ENCODE results near the gene NIPAL4. TPM values are rescaled to one million over a fixed set of nuclear protein-coding genes. Genes with fewer than 3 reads are reported as not detected.

The NIPAL4 gene
- total RNA-seq, 3 donors from 2014 or later: 3.7 to 5.0 (median 3.8) TPM

DNA sequence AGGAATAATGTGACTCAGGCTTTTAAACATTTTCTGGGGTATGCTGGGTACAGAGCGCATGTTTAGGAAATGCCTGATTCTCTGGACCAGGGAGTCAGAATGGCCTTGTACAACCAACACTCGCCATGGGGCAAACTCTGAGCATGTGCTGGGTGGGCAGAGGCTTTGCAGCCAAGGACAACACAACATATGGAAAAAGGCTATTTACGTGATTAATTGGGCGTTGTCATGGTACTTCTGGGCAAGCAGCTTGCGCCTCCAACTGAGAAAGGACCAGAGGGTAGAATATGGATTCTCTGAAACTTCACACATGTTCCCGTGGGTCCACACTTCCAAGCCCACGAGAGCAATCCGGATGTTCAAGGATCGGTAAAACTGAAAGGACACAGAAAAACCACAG lies 49.1 kb downstream of the NIPAL4 start:
- H3K27me3 Mint-ChIP-seq (ENCODE audit: low read depth): no peaks in the 10 kb centered on the region
- H3K9me3 Mint-ChIP-seq: no peaks in the 10 kb centered on the region
- ATAC-seq (no peak), DNase-seq (no peak)
- H3K4me3 Mint-ChIP-seq: no peak overlapping the region
- H3K36me3 Mint-ChIP-seq (ENCODE audit: insufficient read depth): peaks cover 47% of the 10 kb centered on the region
- H3K4me1 Mint-ChIP-seq (ENCODE audit: low read depth): peaks cover 23% of the 10 kb centered on the region

DNA sequence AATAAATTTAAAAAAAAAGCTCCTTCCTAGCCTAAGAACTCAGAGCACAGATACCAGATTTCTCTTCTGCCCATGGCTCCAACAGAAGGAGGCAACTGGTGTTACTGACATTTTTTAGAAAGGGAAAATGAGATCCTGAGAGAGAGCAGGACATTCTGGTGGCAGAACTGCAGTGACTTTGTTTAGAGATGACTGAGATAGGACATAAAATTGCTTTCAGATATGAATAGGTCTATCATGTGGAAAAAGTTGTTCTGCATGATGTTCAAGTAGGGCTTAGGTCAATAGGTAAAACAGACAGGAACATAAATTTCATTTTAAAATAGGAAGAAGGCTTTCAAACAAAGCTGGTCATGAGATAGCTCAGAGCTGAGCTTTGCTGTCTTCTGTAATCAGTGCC lies 49.6 kb downstream of the NIPAL4 start:
- Mint-ChIP-seq H3K4me1 (ENCODE audit: low read depth) (peaks cover 23% of the 10 kb centered on the region), H3K4me3 (no peak overlapping the region), H3K9me3 (no peaks in the 10 kb centered on the region), H3K36me3 (ENCODE audit: insufficient read depth) (peaks cover 47% of the 10 kb centered on the region), H3K27me3 (ENCODE audit: low read depth) (no peaks in the 10 kb centered on the region)
- ATAC-seq (no peak), DNase-seq (no peak)

DNA sequence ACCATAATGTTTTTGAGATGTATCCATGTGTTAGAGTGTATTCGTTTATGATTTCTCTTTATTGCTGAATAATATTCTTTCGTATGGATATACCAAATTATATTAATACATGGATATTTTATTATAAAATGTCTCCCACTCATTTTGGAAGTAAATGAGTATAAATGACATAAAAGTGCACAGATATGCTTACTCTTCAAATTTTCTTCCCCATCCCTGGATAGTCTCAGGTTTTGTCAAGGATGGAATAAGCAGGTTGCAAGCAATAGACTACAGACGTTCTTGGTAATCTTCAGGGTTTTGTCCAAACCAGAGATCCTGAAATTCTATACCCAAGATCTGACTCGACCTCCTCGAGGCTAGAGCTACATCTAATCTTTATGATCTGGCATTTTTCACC lies 50.7 kb downstream of the NIPAL4 start:
- H3K36me3 Mint-ChIP-seq (ENCODE audit: insufficient read depth): peaks cover 43% of the 10 kb centered on the region
- no peak overlapping the region for H3K4me3 Mint-ChIP-seq
- DNase-seq (no peak), ATAC-seq (no peak)
- peaks cover 24% of the 10 kb centered on the region for H3K4me1 Mint-ChIP-seq (ENCODE audit: low read depth)
- H3K27me3 Mint-ChIP-seq (ENCODE audit: low read depth): no peaks in the 10 kb centered on the region
- no peaks in the 10 kb centered on the region for H3K9me3 Mint-ChIP-seq

DNA sequence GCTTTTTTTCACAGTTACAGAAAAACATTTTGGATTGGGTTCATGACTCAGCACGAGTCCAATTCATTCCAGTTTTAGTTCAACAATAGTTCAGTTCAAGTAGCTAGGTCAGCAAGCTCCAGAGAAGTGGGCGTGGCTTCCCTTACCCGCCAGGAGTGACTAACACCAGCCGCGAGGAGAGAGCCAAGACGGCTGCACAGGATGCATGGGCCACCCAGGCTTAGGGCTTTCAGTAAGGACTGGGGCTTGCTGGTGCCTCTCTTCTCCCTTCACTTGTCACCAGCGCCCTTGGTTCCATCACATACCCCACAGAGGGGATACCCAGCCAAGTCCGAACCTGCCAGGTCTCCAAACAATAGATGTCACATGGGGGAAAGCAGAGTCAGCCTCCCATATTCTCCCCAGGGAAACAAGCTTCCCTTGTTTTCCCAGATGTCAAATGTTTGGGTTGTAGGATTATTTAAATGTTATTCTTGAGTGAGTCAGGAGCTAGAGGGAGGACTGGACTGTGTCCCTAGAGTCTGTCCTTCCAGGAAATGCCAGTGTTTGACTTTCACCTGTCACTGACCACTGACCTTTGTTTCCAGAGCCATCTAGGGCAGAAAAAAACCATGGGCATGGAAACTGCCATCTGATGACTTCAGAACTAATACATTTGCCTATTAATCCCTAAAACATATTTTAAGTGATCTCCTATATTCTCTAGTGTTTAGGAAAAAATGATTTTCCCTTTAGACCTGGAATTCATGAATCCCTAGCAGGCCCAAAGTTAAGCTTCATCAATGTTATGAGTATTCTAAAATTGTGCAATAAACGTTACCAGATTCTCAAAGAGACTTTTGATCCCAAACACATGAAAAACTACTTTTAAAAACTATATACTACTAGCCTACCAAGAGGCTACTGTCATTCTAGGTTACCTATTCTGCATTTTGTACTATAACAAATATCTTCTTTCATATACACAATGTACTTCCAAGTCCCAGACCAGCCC lies 51.9 kb downstream of the NIPAL4 start:
- DNase-seq (peak; percentile 23), ATAC-seq (peak in 1 of 2 donors; percentile 52)
- H3K36me3 Mint-ChIP-seq (ENCODE audit: insufficient read depth): peaks cover 34% of the 10 kb centered on the region
- H3K4me3 Mint-ChIP-seq: no peak overlapping the region
- H3K4me1 Mint-ChIP-seq (ENCODE audit: low read depth): peaks cover 15% of the 10 kb centered on the region
- no peaks in the 10 kb centered on the region for H3K27me3 Mint-ChIP-seq (ENCODE audit: low read depth)
- H3K9me3 Mint-ChIP-seq: no peaks in the 10 kb centered on the region

DNA sequence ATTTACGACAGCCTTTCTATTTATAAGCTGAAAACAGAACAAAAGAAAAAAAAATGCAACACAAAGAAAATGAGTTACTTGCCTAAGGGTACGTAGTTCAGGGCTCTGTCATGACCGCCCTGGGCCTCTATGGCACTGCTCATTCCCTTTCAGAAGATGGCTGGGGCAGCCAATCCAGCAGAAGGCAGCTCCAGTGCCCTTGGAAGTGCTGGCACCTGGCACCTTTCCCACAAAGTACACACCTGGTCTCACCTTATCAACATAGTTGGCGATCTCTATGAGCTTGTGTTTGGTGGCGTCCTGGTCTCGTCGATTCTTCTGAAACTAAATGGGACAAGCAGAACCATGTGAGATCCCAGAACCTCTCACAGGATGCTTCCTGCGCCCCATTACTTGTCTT lies 53.2 kb downstream of the NIPAL4 start:
- ATAC-seq (no peak), DNase-seq (no peak)
- H3K4me3 Mint-ChIP-seq: no peak overlapping the region
- H3K27me3 Mint-ChIP-seq (ENCODE audit: low read depth): no peaks in the 10 kb centered on the region
- peaks cover 13% of the 10 kb centered on the region for H3K4me1 Mint-ChIP-seq (ENCODE audit: low read depth)
- H3K9me3 Mint-ChIP-seq: no peaks in the 10 kb centered on the region
- peaks cover 35% of the 10 kb centered on the region for H3K36me3 Mint-ChIP-seq (ENCODE audit: insufficient read depth)

DNA sequence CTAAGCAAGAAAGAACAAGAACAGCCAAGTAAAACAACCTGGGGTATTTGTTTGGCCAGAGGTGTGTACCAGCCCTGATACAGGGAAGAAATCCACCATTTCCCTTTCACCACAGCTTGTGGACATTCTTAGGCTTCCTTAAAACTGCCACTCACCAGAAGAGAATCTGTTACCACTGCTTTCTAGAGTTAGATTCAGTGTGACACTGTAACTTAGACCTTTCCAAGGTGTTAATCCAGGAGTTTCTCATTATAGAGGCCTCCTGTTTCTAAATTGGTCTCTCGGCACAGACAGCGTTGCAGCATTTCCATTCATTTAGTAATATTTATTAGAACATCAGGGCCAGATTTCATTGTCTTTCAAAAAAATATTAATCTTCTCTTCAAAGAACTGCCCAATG lies 55.0 kb downstream of the NIPAL4 start:
- peaks cover 11% of the 10 kb centered on the region for H3K4me1 Mint-ChIP-seq (ENCODE audit: low read depth)
- no peak overlapping the region for H3K4me3 Mint-ChIP-seq
- DNase-seq: no peak
- H3K27me3 Mint-ChIP-seq (ENCODE audit: low read depth): no peaks in the 10 kb centered on the region
- ATAC-seq: no peak
- H3K36me3 Mint-ChIP-seq (ENCODE audit: insufficient read depth): peaks cover 26% of the 10 kb centered on the region
- H3K9me3 Mint-ChIP-seq: no peaks in the 10 kb centered on the region

DNA sequence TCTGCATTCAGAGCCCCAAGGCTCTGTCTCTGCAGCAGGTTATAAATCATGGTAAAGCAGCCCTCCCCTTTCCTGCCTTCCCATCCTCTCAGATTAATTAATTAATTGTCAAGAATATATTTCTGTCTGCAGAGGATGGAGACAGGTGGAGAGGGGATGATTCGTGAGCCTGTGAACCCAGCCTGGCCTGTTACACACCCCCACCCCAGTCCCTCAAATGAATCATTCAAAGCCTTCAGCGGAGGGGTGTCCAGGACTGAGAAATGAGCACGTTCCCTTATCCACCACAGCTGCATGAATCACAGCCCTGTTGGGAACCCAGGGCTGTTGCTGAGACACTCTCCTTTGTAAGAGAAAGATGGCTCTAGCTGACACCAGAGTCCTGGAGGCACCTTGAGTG lies 56.0 kb downstream of the NIPAL4 start:
- no peaks in the 10 kb centered on the region for H3K9me3 Mint-ChIP-seq
- H3K36me3 Mint-ChIP-seq (ENCODE audit: insufficient read depth): peaks cover 20% of the 10 kb centered on the region
- no peaks in the 10 kb centered on the region for H3K27me3 Mint-ChIP-seq (ENCODE audit: low read depth)
- peaks cover 13% of the 10 kb centered on the region for H3K4me1 Mint-ChIP-seq (ENCODE audit: low read depth)
- H3K4me3 Mint-ChIP-seq: no peak overlapping the region
- DNase-seq: no peak
- peak; percentile 83 to 86 for ATAC-seq

DNA sequence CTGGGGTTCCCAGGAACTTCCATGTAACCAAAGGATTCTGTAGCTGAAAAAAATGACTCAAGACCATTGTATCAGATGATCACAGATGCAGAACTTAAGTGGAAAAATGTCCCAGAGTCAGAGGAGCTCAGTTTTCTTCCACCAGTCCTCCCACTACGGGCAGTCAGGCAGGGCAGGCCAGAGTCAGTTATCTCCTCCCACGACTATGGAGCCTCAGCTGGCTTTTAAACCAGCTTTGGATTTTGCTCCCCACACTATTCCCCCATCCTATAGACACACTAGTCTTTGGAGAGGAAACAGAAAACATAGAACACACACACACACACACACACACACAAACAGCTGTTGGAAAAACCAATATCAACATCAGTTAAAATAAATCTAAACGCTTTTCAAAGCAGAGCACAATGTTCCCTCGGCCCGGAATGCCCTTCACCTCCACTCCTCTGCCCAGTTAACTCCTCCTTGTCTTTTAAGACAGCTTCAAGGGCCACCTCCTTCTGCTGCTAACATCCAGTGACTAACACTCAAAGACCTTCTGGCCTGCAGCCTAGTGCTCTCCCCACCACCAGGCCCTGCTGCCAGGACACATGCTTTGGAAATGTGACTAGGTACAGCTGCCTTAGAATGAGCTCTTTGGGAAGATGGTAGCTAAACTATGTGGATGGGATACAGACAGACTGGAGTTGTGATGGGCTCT lies 56.8 kb downstream of the NIPAL4 start:
- DNase-seq (no peak), ATAC-seq (no peak)
- no peaks in the 10 kb centered on the region for H3K27me3 Mint-ChIP-seq (ENCODE audit: low read depth)
- no peak overlapping the region for H3K4me3 Mint-ChIP-seq
- no peaks in the 10 kb centered on the region for H3K9me3 Mint-ChIP-seq
- peaks cover 20% of the 10 kb centered on the region for H3K36me3 Mint-ChIP-seq (ENCODE audit: insufficient read depth)
- peaks cover 16% of the 10 kb centered on the region for H3K4me1 Mint-ChIP-seq (ENCODE audit: low read depth)

DNA sequence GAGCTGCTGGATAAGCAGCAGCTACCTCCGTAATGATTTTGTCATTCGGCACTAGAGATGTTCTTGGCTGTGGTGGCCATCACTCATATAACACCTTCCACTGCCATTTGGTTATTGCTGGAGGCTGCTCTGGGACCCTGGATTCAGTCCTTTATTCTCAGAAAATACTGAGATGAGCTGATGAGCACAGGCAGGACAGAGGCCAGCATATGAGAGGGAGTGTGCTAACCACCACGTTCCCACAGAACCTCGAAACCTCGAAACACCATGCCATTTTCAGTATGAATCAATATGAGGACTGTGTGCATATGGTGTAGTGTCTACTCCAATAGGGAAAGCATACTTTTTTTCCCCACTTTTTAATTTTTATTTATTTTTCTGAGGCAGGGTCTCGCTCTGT lies 59.0 kb downstream of the NIPAL4 start:
- Mint-ChIP-seq H3K4me1 (ENCODE audit: low read depth) (peaks cover 9% of the 10 kb centered on the region), H3K27me3 (ENCODE audit: low read depth) (no peaks in the 10 kb centered on the region), H3K4me3 (no peak overlapping the region), H3K36me3 (ENCODE audit: insufficient read depth) (peaks cover 4% of the 10 kb centered on the region), H3K9me3 (no peaks in the 10 kb centered on the region)
- no peak for DNase-seq
- no peak for ATAC-seq

DNA sequence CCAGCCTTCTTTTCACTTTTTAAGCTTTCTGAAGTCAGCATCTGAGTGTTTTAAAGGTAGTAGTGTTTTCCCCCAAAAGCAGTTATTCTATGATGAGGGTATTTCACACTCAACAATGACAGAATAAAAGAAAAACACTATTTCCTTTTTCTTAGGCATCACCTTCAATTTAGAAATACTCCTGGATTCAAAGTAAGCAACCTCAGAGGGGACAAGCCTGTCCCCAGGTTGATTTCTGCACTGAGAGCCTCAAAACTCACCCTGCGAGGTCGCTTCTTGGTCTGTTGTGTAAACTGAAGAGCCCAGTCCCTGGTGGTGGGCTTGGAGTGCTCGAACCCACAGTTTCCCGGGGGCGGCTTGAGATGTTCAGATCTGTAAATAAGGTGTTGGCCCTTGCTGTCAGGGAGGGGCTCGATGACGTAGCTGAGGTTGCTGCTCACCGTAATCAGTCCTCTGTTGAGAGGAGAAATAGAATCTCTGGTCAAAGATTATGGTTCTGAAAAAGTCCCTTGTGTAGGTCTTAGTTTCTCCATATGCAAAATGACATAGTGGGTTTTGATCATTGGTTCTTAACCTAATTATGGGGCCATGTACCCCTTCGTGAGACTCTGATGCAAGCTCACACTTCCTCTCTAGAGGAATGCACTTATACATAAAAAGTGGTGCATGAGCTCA lies 59.7 kb downstream of the NIPAL4 start:
- ATAC-seq (no peak), DNase-seq (no peak)
- H3K36me3 Mint-ChIP-seq (ENCODE audit: insufficient read depth): peaks cover 3% of the 10 kb centered on the region
- H3K4me3 Mint-ChIP-seq: no peak overlapping the region
- H3K27me3 Mint-ChIP-seq (ENCODE audit: low read depth): no peaks in the 10 kb centered on the region
- H3K4me1 Mint-ChIP-seq (ENCODE audit: low read depth): peaks cover 9% of the 10 kb centered on the region
- H3K9me3 Mint-ChIP-seq: no peaks in the 10 kb centered on the region

DNA sequence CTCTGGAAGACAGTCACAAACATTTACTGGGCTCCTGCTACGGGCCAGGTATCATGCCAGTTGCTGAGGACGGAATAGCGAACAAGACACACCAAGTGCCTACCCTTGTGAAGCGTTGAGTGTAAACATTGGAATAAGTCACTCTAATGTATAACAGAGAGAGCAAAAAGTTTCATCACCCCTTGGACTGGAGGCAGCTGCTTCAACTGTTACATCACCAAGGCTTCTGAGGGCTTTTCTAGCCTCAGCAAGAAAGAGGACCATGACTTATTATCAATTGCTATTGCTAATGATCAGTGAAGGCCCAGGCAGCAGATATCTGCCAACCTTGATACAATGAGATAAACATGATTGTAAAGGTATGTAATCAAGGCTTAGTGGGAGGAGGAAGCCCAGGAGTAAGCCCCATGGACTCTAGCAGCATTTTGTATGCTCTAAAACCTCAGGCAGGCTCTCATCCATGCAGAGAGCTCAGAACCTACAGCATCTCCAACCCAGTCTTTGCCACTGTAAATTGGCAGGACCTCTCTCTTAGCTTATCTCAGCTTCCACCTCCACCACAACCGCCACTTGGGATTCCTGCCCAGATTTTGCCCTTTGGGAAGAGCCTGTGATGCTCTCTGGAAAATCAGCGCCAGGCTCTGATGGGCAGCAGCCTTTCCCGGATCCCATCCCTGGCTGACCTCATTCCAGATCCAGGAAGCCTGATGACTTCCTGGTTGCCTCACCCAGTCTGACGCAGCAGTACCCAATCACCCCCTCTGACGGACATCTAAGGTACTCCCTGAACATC lies 61.1 kb downstream of the NIPAL4 start:
- H3K4me1 Mint-ChIP-seq (ENCODE audit: low read depth): peaks cover 12% of the 10 kb centered on the region
- DNase-seq (no peak), ATAC-seq (no peak)
- H3K27me3 Mint-ChIP-seq (ENCODE audit: low read depth): no peaks in the 10 kb centered on the region
- H3K36me3 Mint-ChIP-seq (ENCODE audit: insufficient read depth): peaks cover 3% of the 10 kb centered on the region
- H3K4me3 Mint-ChIP-seq: no peak overlapping the region
- no peaks in the 10 kb centered on the region for H3K9me3 Mint-ChIP-seq

DNA sequence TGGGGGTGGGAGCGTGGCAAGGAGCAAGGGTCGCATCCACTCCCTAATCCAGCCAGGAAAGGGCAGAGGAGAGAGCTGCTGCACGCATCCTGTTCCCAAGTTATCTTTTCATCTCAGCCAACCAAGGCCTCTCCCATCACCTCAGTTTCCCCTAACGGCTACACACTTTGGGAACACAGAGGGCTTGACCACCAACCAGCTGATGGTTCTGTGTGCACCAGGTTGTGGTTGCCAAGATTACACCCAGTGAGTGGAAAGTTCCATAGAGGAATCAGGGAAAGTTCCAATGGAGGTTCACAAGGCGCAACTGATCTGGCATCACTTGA lies 61.7 kb downstream of the NIPAL4 start:
- Mint-ChIP-seq H3K9me3 (no peaks in the 10 kb centered on the region), H3K4me1 (ENCODE audit: low read depth) (peaks cover 12% of the 10 kb centered on the region), H3K27me3 (ENCODE audit: low read depth) (no peaks in the 10 kb centered on the region), H3K36me3 (ENCODE audit: insufficient read depth) (peaks cover 3% of the 10 kb centered on the region), H3K4me3 (no peak overlapping the region)
- DNase-seq (no peak), ATAC-seq (no peak)

DNA sequence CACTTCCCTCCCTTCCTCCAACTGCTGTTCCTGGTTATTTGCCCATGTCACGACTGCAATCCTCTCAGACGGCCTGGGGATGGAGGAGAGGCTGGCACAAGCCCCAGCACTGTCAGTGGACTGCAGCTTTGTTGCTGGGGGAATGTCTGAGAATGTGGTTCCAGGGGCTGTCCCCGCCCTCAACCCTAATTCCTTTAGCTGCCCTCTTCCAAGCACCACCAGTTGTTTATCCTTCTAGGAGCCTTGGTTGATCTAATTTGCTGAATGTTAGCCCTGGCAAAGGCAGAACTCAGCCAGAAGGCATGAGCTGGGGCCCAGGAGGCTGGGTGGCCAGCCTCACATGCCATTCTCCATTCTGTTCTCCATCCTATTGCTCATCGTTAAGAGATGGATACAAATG lies 64.0 kb downstream of the NIPAL4 start:
- Mint-ChIP-seq H3K9me3 (no peaks in the 10 kb centered on the region), H3K4me3 (no peak overlapping the region), H3K27me3 (ENCODE audit: low read depth) (no peaks in the 10 kb centered on the region), H3K4me1 (ENCODE audit: low read depth) (peaks cover 20% of the 10 kb centered on the region), H3K36me3 (ENCODE audit: insufficient read depth) (peaks cover 9% of the 10 kb centered on the region)
- no peak for ATAC-seq
- no peak for DNase-seq
